BE2C (cell line): ENCODE measurements around the gene FXYD7.

ENCODE experiments used
- DNase-seq: peaks from one replicate; pipeline ENCODE4 v3.0.0-alpha.2; 2020
- H3K27me3 ChIP-seq: fragments of 250-450 bp; sonication (Bioruptor Pico); 2 replicates; pipeline ENCODE4 v1.5.1; 2020; ENCODE audit warnings: mild to moderate bottlenecking
- H3K36me3 ChIP-seq: fragments of 250-450 bp; sonication (Bioruptor Pico); 2 replicates; pipeline ENCODE4 v1.5.1; 2020; ENCODE audit warnings: mild to moderate bottlenecking
- H3K4me1 ChIP-seq: fragments of 250-450 bp; sonication (Bioruptor Pico); 2 replicates; pipeline ENCODE4 v1.5.1; 2020
- H3K4me3 ChIP-seq: 2 replicates; pipeline ENCODE4 v1.5.1; 2011; ENCODE audit warnings: low read depth, low read length
- H3K9me3 ChIP-seq: fragments of 250-450 bp; sonication (Bioruptor Pico); 2 replicates; pipeline ENCODE4 v1.5.1; 2020
- CTCF ChIP-seq: IDR thresholded peaks from 2 replicates; pipeline ENCODE4 v1.5.1; 2012; ENCODE audit warnings: mild to moderate bottlenecking, low read depth, low read length

The FXYD7 gene

GRCh38 chr19:35153701-35154524 lies 10.9 kb downstream of the FXYD7 start:
- Histone ChIP-seq H3K9me3 (0 out of 2 replicates have a peak, but pooled peaks cover 2% of the 10 kb centered on the region), H3K4me3 (no peak overlapping the region), H3K36me3 (no peaks in the 10 kb centered on the region), H3K4me1 (no peaks in the 10 kb centered on the region), H3K27me3 (peaks cover 73% of the 10 kb centered on the region)
- TF ChIP-seq CTCF: peak; percentile 32
- peak; percentile 44 for DNase-seq

- H3K36me3 ChIP-seq: no peaks in the 10 kb centered on the region
- TF ChIP-seq CTCF: no peak
- H3K27me3 ChIP-seq: peaks cover 81% of the 10 kb centered on the region
- no peak within 1 kb of the TSS for H3K4me3 ChIP-seq
- no peak for DNase-seq
- 0 out of 2 replicates have a peak, but pooled peaks cover 2% of the 10 kb centered on the region for H3K9me3 ChIP-seq
- H3K4me1 ChIP-seq: no peaks in the 10 kb centered on the region
These were observed 11.7 kb downstream of the FXYD7 start, which contains the start of gene FXYD5 for GRCh38 chr19:35154525-35155406. TSS of gene FXYD5 (plus strand) at chr19:35154735. CDS start at chr19:35155551, 816 bp downstream.

- no peak for DNase-seq
- no peak for TF ChIP-seq CTCF
- H3K9me3 ChIP-seq: 0 out of 2 replicates have a peak, but pooled peaks cover 2% of the 10 kb centered on the region
- no peaks in the 10 kb centered on the region for H3K36me3 ChIP-seq
- peaks cover 88% of the 10 kb centered on the region for H3K27me3 ChIP-seq
- no peak overlapping the region for H3K4me3 ChIP-seq
- no peaks in the 10 kb centered on the region for H3K4me1 ChIP-seq
These were observed 12.4 kb downstream of the FXYD7 start for GRCh38 chr19:35155441-35155840.

- no peak overlapping the region for H3K4me3 ChIP-seq
- no peaks in the 10 kb centered on the region for H3K4me1 ChIP-seq
- H3K27me3 ChIP-seq: peaks cover 91% of the 10 kb centered on the region
- H3K36me3 ChIP-seq: no peaks in the 10 kb centered on the region
- 0 out of 2 replicates have a peak, but pooled peaks cover 2% of the 10 kb centered on the region for H3K9me3 ChIP-seq
- TF ChIP-seq CTCF: no peak
- no peak for DNase-seq
These were observed 13.1 kb downstream of the FXYD7 start for GRCh38 chr19:35155981-35156672.

- H3K4me3 ChIP-seq: no peak overlapping the region
- no peak for DNase-seq
- H3K9me3 ChIP-seq: 0 out of 2 replicates have a peak, but pooled peaks cover 2% of the 10 kb centered on the region
- H3K27me3 ChIP-seq: peaks cover 86% of the 10 kb centered on the region
- no peaks in the 10 kb centered on the region for H3K4me1 ChIP-seq
- no peaks in the 10 kb centered on the region for H3K36me3 ChIP-seq
- no peak for TF ChIP-seq CTCF
These were observed 13.6 kb downstream of the FXYD7 start for GRCh38 chr19:35156673-35157014.
